Activated effector memory CD4-positive, alpha-beta T cell treated with anti-CD3 and anti-CD28 coated beads, Interleukin-2, amount 50 U/mL, for 16 hours (primary cell): ENCODE results near the gene SSBP1.

Experiments
- DNase-seq: peaks from one replicate; pipeline ENCODE4 v3.0.0-alpha.2; 2020

The SSBP1 gene

GRCh38 chr7:141785706-141786552, 47.8 kb downstream of the SSBP1 start:
- DNase-seq = no peak

GRCh38 chr7:141788296-141788695, 50.1 kb downstream of the SSBP1 start:
- no peak for DNase-seq

GRCh38 chr7:141789917-141790316, 51.8 kb downstream of the SSBP1 start, which contains the start of gene TAS2R5:
Gene TAS2R5 (plus strand): TSS chr7:141790217. CDS start chr7:141790362, 145 bp downstream.
- DNase-seq = no peak

- no peak for DNase-seq
Measured at GRCh38 chr7:141792526-141792925, 54.4 kb downstream of the SSBP1 start.
